WI38 (cell line): ENCODE measurements around the gene ZNF506.
"Not testable (repeated sequence)": the region's sequence is repeated elsewhere in the genome, so short reads cannot be mapped to it uniquely, and the experiment has no call there.

ENCODE experiments used
- H3K4me3 ChIP-seq: 2 replicates; pipeline ENCODE4 v1.5.1; 2011; ENCODE audit warnings: low read depth, mild to moderate bottlenecking, control low read depth, low read length
- TF ChIP-seq, protein P1 (sequence below): IDR thresholded peaks from 2 replicates; pipeline ENCODE4 v1.5.1; 2012; ENCODE audit warnings: low read depth, mild to moderate bottlenecking, control low read depth, low read length

ZNF506 gene

DNA sequence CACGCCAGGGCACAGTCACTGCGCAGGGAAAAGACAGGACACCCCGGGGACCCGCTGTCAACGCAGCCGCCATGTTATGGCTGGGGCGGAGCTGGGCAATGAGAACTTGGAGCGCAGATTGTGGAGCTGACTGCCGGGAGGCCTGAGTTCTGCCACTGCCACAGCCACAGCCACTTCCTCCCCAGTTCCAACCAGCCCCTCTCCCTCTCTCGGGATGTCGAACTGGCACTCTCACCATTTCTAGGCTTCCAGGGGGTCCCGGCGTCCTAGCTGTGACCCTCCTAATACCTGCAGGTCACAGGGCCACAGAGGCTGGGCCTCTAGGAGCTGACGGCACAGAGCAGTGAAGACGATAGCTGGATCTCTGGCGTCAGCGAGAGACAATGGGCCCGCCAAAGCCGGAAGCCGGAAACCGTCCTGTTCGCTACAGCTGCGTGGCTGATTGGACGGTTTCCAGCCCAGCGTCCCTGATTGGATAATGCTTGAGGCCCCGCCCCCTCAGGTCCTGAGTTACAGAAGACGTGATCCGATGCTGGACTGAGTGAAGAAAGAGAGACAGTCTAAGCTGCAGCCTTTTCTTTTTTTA lies at the start of gene ZNF506:
Gene ZNF506 (minus strand): TSS at position 385 of the 586 bp plus-strand sequence. CDS start 147 bp downstream, at position 238.
- TF ChIP-seq, protein P1, sequence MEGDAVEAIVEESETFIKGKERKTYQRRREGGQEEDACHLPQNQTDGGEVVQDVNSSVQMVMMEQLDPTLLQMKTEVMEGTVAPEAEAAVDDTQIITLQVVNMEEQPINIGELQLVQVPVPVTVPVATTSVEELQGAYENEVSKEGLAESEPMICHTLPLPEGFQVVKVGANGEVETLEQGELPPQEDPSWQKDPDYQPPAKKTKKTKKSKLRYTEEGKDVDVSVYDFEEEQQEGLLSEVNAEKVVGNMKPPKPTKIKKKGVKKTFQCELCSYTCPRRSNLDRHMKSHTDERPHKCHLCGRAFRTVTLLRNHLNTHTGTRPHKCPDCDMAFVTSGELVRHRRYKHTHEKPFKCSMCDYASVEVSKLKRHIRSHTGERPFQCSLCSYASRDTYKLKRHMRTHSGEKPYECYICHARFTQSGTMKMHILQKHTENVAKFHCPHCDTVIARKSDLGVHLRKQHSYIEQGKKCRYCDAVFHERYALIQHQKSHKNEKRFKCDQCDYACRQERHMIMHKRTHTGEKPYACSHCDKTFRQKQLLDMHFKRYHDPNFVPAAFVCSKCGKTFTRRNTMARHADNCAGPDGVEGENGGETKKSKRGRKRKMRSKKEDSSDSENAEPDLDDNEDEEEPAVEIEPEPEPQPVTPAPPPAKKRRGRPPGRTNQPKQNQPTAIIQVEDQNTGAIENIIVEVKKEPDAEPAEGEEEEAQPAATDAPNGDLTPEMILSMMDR, result no peak
- H3K4me3 ChIP-seq, result peak within 1 kb of the TSS; percentile 90

GRCh38 chr19:19870086-19870485 lies 48.5 kb upstream of the ZNF506 start:
- not testable (repeated sequence) for H3K4me3 ChIP-seq

DNA sequence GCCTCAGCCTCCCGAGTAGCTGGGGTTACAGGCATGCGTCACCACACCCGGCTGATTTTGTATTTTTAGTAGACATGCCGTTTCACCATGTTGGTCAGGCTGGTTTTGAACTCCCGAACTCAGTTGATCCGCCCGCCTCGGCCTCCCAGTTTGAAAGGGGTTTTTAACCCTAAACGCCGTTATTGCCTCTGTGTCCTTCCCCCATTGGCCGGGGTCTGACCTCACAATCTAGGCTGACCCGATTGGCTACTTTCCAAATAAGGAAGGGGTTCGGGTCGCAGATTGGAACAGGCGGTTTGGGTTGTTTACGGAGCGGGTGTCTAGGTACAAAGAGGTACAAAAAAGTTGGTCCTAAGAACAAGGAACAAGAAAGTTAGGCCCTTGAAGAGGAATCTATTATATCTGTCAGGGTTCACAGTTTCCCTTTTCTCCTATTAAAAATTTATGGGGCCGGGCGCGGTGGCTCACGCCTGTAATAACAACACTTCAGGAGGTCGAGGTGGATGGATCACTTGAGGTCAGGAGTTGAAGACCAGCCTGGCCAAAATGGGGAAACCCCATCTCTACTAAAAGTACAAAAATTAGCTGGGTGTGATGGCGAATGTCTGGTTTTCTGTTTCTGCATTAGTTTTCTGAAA lies 45.2 kb upstream of the ZNF506 start:
- H3K4me3 ChIP-seq, result peak overlapping the region; percentile 75

DNA sequence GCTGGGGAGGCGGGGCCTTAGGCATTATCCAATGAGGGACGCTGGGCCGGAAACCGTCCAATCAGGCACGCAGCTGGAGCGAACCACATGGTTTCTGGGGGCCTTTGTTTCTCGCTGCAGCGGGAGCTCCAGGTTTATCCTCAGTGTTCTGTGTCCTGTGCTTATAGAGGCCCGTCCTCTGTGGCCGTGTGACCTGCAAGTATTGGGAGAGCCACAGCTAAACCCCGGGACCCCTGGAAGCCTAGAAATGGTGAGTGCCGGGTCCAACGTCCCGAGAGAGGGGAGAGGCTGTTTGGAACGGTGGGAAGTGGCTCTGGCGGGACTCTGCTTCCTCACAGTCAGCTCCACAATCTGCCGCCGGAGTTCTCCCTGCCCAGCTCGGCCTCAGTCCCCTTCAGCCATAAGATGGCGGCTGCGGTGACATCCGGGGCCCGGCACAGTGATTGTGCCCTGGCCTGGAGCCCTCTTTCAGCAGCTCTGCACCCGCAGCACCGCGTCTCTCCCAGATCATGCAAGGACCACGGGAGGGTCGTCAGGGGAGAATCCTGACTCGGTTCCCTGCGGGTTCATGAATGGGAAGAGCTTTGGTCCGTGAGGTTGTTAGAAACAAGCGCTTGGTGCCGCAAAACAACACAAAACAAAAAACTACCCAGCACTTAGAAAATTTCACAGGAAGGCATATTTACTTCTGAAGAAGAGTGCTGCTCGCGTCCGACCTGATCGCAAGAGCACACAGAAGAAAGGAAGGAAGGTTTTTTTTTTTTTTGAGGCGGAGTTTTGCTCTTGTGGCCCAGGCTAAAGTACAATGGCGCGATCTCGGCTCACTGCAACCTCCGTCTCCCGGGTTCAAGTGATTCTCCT lies 44.4 kb upstream of the ZNF506 start, which contains the start of gene ZNF253:
Gene ZNF253 (plus strand): TSS at position 133 of the 861 bp plus-strand sequence. CDS start 115 bp downstream, at position 248.
- peak within 1 kb of the TSS; percentile 75 for H3K4me3 ChIP-seq
- TF ChIP-seq, protein P1, result no peak

More for the DNA sequence above, 45.2 kb upstream of the ZNF506 start:
- TF ChIP-seq, protein P1, result no peak

- TF ChIP-seq, protein P1, result no peak
- no peak overlapping the region for H3K4me3 ChIP-seq
Observed at GRCh38 chr19:19860756-19861390, 39.3 kb upstream of the ZNF506 start.

GRCh38 chr19:19858751-19859150 lies 37.2 kb upstream of the ZNF506 start:
- no peak overlapping the region for H3K4me3 ChIP-seq
- TF ChIP-seq, protein P1, result no peak

DNA sequence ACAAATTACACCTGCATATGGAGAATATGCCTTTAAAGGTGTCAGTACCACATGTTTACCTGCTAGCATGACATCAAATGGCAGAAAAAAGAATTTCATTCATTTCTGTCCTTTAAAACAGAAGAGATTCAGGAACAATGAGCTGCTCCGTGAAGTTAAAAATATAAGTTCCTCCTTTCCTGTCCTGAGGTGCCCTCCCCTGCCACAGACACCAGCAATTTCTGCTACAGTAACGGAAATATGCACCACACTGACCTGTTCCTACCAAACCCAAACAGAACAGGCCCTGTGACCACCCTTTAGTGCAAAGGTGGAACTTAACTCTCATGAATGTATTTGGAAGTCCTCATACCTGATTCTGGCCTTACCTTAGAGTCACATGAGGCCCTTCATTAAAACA lies 30.2 kb upstream of the ZNF506 start:
- H3K4me3 ChIP-seq, result not testable (repeated sequence)
